Calu3 (cell line): ENCODE measurements around the gene NISCH. TPM values are rescaled to one million over a fixed set of nuclear protein-coding genes. Genes with fewer than 3 reads are reported as not detected.

Experiments used
- BruUV-seq: library from RNA; stranded (reverse); fragments of 400-500 nt; replicated peaks from 2 replicates; lab custom pipeline; 2021; lab: Mats Ljungman, UMichigan
- CTCF ChIA-PET: fragments of 300-600 bp; sonication (Branson Sonifier 250); formaldehyde crosslinking; loops from one replicate; lab custom pipeline; 2022; ENCODE audit warnings: antibody characterized with exemption; lab: Charles Lee
- DNase-seq: peaks from one replicate; pipeline ENCODE4 v3.0.0; 2022
- H3K27ac Mint-ChIP-seq: one replicate; pipeline ENCODE4 v1.8.0; 2022; ENCODE audit warnings: mixed read lengths; ENCODE audit not compliant: unreplicated experiment
- H3K27me3 Mint-ChIP-seq: one replicate; pipeline ENCODE4 v1.8.0; 2022; ENCODE audit warnings: mixed read lengths; ENCODE audit not compliant: unreplicated experiment
- H3K36me3 Mint-ChIP-seq: one replicate; pipeline ENCODE4 v1.8.0; 2022; ENCODE audit warnings: mild to moderate bottlenecking, moderate library complexity, mixed read lengths; ENCODE audit not compliant: insufficient read depth, unreplicated experiment
- H3K4me1 Mint-ChIP-seq: one replicate; pipeline ENCODE4 v1.8.0; 2022; ENCODE audit warnings: mild to moderate bottlenecking, low read depth, mixed read lengths; ENCODE audit not compliant: unreplicated experiment
- H3K4me3 Mint-ChIP-seq: one replicate; pipeline ENCODE4 v1.8.0; 2022; ENCODE audit warnings: mild to moderate bottlenecking, low read depth, moderate library complexity, mixed read lengths; ENCODE audit not compliant: unreplicated experiment
- H3K9me3 Mint-ChIP-seq: one replicate; pipeline ENCODE4 v1.8.0; 2022; ENCODE audit warnings: low read depth, mixed read lengths; ENCODE audit not compliant: unreplicated experiment
- intact Hi-C: fragments of 100-400 bp; cut with micrococcal nuclease; formaldehyde crosslinking; loops from one replicate; pipeline ENCODE4 v1.10.0; 2022; ENCODE audit not compliant: unreplicated experiment
- total RNA-seq: library from RNA; stranded (reverse); gene quantifications from 2 replicates; pipeline ENCODE4 v1.2.3, GENCODE V29; 2022
- TF ChIP-seq, protein P1 (sequence below): fragments of 200-600 bp; IDR thresholded peaks from one replicate; pipeline ENCODE4 v1.8.0; 2022; ENCODE audit warnings: antibody characterized with exemption; ENCODE audit not compliant: unreplicated experiment

Gene NISCH
- total RNA-seq, 1 experiment from 2014 or later = 58.6 TPM

DNA sequence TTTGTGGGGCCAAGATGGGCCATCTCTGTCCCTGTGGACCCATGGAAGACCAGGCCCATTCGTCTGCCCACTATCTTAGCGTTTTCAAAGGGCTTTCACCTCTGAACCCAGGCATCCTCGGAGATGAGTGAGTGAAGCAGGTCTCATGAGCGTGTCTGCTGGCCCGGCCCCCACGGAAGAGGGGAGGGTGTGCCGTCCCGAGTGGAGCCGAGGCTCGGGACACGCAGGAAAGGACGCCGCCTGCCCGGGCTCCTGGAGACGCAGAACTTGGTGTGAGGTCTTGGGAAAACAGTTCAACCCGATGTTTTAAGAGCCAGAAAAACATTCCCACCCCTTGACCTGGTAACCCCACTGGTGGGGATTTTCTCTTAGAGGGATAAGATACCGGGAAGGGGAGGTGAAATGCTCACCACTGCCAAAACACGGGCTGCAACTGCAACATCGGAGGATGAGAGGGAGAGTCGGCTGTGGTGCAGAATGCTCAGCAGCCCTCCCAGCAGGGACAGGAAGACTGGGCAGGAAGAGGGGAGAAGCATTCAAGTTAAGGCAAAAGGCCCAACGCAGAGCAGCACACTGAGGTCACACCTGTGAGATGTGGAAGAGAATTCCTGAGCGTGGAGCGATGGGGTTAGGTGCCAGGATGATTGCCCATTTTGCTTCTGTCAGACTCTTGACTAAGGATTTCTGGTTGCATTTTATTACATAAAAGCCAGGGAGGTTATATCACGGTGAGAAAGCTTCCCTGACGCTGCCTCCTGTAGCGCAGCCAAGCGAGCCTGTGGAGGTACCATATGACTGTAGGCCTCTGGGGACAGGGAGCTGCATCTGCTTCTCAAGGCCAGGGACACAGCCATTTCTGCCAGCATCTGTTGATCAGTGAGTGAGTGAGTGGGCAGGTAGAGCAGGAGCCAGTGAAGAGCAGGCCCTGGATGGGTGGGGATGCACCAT, 25.6 kb downstream of the NISCH start:
- Mint-ChIP-seq H3K9me3 (no peaks in the 10 kb centered on the region), H3K4me1 (no peaks in the 10 kb centered on the region), H3K36me3 (peaks cover 11% of the 10 kb centered on the region), H3K4me3 (no peak overlapping the region), H3K27ac (no peak overlapping the region), H3K27me3 (no peaks in the 10 kb centered on the region)
- no peak for DNase-seq
- CTCF ChIA-PET = interaction anchor here (0.6 kb wide), 1 partner anchor 523 kb away, joined by 5 read pairs; no protein-coding TSS in a partner anchor
- BruUV-seq = no TSS peak
- TF ChIP-seq, protein P1, sequence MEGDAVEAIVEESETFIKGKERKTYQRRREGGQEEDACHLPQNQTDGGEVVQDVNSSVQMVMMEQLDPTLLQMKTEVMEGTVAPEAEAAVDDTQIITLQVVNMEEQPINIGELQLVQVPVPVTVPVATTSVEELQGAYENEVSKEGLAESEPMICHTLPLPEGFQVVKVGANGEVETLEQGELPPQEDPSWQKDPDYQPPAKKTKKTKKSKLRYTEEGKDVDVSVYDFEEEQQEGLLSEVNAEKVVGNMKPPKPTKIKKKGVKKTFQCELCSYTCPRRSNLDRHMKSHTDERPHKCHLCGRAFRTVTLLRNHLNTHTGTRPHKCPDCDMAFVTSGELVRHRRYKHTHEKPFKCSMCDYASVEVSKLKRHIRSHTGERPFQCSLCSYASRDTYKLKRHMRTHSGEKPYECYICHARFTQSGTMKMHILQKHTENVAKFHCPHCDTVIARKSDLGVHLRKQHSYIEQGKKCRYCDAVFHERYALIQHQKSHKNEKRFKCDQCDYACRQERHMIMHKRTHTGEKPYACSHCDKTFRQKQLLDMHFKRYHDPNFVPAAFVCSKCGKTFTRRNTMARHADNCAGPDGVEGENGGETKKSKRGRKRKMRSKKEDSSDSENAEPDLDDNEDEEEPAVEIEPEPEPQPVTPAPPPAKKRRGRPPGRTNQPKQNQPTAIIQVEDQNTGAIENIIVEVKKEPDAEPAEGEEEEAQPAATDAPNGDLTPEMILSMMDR = no peak
- intact Hi-C loops = no loop called here

DNA sequence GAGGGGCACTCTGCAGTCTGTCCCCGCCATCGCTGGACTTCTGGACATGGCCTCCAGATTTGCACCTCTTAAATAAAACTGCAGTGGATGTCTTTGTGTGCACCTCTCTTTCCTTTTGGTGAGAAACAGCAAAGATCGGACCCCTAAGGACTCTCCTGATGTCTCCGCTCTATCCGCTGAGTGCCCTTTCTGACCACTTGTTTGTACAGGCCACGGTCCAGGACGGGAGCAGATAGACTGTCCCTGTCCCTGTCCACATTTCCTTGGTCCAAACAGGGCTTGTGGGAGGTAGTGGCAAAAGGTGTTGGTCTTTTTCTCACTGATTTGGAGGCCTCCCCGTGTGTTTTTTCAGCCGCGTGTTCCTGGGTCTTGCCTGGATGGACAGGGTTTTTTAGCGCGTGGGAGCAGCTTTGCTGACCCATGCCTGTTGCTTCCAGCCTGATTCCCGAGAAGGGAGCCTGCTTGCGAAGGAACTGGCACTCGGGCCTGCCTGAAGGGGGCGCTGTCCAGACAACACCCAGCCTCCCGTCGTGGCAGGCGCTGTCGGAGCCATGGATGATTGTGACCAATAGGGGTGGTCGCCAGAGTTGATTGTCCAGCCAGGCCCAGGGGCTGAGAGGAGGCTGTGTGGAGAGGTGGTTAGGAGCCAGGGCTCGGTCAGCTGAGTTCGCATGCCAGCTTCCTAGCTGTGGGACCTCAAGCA, 26.6 kb downstream of the NISCH start:
- no peak for DNase-seq
- peaks cover 11% of the 10 kb centered on the region for H3K36me3 Mint-ChIP-seq
- no peak overlapping the region for H3K27ac Mint-ChIP-seq
- no TSS peak for BruUV-seq
- H3K4me1 Mint-ChIP-seq = no peaks in the 10 kb centered on the region
- intact Hi-C loops = no loop called here
- CTCF ChIA-PET = interaction anchor here (0.7 kb wide), 1 partner anchor 1190 kb away, joined by 4 read pairs; no protein-coding TSS in a partner anchor
- no peaks in the 10 kb centered on the region for H3K9me3 Mint-ChIP-seq
- TF ChIP-seq, protein P1 = no peak
- H3K27me3 Mint-ChIP-seq = no peaks in the 10 kb centered on the region
- H3K4me3 Mint-ChIP-seq = no peak overlapping the region

DNA sequence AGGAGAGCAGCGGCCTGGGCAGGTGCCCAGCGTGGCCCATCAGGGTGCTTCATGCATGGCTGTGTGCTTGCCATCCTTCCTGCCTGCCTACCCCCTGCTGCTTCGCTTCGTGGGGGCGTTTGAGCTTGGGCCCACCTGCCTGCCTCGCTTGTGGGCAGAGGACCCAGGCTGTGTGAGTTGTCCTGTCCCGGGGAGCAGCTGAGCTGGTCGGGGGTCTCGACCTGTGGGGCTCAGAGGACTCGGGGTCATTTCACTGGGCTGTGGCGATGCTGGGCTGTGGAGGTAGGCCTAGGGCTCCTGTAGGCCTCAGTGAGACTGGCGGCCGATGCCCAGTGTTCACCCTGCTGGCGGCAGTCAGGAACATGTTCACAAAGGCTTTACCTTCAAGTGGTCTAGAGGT, 27.7 kb downstream of the NISCH start:
- Mint-ChIP-seq H3K4me1 (no peaks in the 10 kb centered on the region), H3K36me3 (peaks cover 11% of the 10 kb centered on the region), H3K27ac (no peak overlapping the region), H3K9me3 (no peaks in the 10 kb centered on the region), H3K4me3 (no peak overlapping the region), H3K27me3 (no peaks in the 10 kb centered on the region)
- intact Hi-C loops = no loop called here
- no TSS peak for BruUV-seq
- CTCF ChIA-PET = no interaction called here
- TF ChIP-seq, protein P1 = no peak
- DNase-seq = no peak

DNA sequence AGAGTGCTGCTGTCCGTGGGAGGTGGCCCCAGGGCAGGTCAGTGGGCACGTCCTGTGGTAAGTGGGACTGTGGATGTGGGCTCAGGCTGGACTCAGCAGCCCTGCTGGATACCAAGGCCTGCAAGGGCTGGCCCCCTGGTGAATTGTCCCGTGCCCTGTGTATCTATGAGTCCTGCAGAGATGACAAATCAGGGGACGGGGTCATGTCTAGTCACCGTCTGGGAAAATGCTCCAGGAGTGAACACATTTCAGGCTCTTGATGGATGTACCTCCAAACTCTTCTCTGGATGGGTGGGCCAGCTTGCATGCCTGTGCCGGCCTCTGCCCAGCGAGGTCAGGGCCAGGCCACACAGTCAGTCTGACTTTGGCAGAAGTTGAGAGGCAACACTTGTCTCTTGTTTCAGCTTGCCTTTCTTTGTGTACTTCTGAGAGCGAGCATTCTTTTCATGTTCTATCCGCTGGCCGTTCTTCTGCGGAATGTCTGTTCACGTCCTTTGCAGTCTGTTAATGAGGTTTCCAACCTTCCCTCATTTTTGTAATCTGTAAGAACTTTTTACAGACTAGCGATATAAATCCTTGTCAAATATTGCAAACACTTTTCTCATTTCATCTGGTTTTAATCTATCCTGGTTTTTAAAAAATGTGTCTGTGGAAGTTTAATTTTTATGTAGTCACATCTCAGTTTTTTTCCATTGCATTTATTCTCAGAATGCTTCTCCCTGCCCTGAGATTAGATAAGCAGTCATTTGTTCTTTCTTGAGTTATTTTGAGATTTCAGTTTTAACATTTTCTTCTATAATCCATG, 28.4 kb downstream of the NISCH start:
- no peaks in the 10 kb centered on the region for H3K9me3 Mint-ChIP-seq
- BruUV-seq = no TSS peak
- no peaks in the 10 kb centered on the region for H3K27me3 Mint-ChIP-seq
- TF ChIP-seq, protein P1 = no peak
- H3K4me3 Mint-ChIP-seq = no peak overlapping the region
- no peaks in the 10 kb centered on the region for H3K4me1 Mint-ChIP-seq
- H3K27ac Mint-ChIP-seq = no peak overlapping the region
- H3K36me3 Mint-ChIP-seq = peaks cover 9% of the 10 kb centered on the region
- CTCF ChIA-PET = no interaction called here
- no peak for DNase-seq
- intact Hi-C loops = no loop called here
